Cortex of kidney (tissue), 1 donor: Measurements from ENCODE around the gene GABRR3.

Experiments used
- DNase-seq: peaks from one replicate; lab custom pipeline; 2025; lab: John Stamatoyannopoulos, UW

Gene GABRR3

GRCh38 chr3:97988784-97989568 is 46.1 kb downstream of the GABRR3 start:
- no peak for DNase-seq

DNA sequence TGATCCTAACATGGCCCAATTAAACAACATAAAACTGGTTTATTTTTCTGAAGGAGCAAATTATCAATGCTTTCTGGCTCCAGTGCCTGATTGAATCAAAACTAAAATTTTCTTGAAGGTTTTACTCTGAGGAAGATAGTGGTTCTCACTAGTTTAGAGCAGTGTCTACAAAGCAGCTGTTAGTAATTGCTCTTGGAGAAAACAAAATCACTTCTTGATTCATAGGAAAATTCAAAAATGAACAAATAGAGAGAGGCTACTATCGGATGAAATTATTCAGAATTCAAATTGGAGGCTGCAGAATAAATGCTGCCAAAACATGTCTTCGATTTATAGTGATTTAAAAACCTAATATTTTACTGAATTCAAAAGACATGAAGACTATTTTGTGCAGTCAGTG is 47.8 kb downstream of the GABRR3 start:
- DNase-seq = no peak

GRCh38 chr3:97983933-97984491 is 51.1 kb downstream of the GABRR3 start:
- no peak for DNase-seq

GRCh38 chr3:97981886-97982285 is 53.2 kb downstream of the GABRR3 start:
- no peak for DNase-seq

- DNase-seq = no peak
Observed at GRCh38 chr3:97979610-97980009, 55.5 kb downstream of the GABRR3 start.

DNA sequence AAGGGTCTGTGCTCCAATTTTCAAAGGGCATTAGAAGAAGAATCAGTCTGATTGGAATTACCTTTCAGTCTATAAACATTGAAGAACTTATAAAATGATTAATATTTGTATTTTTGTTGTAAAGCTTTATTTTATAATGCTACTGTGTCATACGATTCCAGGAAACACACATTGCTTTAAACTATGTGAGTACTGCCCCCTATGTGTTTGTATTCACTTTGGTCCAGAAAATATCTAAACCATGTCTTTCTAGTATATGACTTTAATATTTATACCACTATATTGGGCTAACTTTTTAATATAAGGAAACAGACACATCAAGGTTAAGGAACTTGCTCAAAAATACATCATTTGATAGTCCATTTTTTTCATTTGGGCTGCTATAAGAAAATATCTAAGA is 59.6 kb downstream of the GABRR3 start:
- DNase-seq = no peak

DNA sequence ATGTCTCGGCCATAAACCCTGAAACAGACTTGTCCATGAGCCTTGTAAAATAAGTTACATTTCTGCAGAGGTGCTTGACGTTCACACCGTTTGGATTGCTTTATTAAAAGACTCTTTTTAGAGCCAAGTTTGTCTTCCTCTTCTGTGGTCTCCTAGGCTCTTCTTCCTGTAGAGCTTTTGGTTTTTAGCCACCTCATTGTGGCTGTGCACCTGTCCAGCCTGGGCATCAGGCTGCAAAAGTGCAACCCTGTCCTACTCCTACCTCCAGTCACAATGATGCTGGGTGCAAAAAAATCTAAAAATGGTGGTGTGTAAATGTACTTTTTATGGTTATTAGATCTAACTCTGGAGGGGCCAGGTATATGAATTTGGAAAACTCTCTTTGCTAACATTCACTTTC is 60.1 kb downstream of the GABRR3 start:
- DNase-seq = no peak

- no peak for DNase-seq
Observed at GRCh38 chr3:97972976-97973375, 62.1 kb downstream of the GABRR3 start.

- no peak for DNase-seq
Observed at GRCh38 chr3:97971679-97972567, 63.2 kb downstream of the GABRR3 start, which contains the start of gene RIOX2. Gene RIOX2 (minus strand): TSS chr3:97972431. CDS start chr3:97967593, 4,838 bp downstream.

DNA sequence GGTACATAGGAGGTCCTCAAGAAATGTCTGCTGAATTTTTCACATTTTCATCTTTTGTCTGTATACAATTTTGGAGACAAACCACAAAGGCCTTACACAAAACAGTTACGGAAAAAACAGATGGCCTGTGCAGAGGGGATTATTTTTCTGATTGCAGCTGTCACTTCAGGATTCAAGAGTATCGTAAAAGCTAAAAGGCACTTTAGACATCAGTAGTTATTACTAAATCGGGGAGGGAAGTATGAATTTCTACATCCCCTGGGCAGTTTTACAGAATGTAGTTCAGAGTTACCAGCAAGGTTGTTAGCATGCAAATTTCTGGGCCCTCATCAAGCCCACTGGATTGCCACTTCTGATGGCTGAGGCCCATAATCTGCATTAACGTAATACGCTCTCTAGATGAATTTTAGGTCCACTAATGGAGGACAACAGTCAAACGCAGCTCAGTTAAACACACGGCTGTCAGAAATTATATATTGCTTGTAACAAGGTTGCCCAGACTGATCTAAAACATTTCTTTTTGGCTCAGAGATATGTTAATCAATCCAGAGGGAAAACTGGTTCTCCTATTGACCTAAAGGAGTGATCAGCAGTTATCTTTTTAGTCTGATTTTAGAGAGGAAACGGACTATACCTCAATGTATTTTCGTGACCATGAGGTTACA is 64.0 kb downstream of the GABRR3 start:
- no peak for DNase-seq

GRCh38 chr3:97970156-97970555 is 65.0 kb downstream of the GABRR3 start:
- no peak for DNase-seq

DNA sequence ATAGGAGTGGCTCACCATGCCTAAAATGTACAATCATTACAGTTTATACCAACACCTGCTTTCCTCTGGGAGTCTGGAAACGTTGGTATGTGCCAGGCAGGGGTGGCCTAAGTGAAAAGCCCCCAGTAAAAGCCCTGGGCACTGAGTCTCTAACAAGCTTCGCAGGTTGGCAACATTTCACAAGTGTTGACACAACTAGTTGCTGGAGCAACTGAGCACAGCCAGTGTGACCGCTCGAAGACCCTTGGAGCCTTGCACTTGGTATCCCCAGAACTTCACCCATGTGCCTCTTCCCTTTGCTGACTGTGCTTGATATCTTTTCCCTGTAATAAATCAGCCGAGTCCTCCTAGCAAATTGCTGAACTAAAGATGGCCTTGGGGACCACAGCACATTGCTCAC is 65.6 kb downstream of the GABRR3 start:
- DNase-seq = no peak

DNA sequence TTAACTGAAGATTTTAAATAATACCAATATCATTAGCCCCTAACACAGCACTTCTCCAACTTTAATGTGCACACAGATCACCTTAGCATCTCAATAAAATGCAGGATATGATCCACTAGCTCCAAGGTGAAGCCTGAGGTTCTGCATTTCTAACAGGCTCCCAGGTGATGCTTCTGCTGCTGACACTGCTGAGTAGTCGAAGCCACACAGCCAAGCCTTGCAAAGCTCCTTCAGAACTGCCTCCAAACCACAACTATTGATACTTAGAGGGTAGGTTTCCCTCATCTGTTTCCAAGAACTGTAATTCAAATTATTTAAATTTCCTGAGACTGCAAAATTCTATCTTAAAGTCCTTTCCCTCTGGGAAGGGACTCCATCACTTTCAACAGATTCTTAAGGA is 66.7 kb downstream of the GABRR3 start:
- no peak for DNase-seq

DNA sequence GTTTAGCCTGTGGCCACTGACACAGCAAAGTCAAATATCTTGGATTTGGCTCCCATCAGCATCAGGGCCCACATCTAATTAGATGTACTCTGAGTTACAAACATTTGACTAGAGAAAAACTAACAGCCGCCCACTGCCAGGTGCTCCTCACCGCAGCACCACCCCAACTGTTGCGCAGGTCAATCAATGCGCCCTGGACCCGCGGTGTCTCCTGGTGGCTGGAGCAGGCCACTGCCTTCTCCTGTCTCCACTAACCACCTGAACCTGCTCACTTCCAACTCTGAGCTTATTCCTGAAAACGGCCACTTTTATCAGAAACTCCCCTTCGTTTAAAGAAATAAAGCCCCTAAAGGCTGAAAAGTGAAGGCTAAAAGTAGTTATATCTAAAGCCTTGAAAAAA is 67.1 kb downstream of the GABRR3 start:
- no peak for DNase-seq

DNA sequence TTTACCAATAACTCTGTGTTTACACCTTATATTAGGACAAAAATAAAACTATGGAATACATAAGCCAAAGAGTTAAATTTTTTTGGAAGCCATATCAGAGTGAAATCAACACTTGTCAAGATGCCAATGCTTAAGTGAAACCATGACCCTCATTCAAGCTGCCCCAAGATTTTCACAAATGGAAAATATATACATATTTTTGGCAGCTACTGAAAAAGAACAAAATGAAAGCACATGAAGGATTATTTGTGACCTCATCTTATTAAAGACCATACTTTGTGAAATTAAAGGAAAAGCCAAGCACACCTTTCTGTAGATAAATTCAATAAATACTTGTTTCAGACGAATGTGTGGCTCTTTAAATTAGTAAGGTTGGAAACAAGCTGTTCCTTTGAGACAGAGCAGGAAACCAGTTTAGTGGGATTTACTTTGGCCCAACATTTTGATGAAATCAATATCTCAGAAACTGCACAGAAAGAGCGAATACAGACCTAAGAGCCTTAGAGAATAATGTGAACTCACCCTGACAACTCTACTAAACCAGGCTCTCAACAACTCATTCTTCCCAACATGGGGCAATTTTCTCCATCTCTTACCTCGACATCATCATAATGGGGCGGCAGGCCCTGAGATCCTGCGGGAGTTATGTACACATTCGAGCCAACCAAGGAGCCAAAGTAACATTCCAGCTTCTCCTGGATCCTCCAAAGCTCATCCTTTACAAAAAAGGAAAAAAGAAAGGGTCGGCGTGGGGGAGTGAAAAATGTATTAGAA is 73.9 kb downstream of the GABRR3 start:
- DNase-seq = no peak

DNA sequence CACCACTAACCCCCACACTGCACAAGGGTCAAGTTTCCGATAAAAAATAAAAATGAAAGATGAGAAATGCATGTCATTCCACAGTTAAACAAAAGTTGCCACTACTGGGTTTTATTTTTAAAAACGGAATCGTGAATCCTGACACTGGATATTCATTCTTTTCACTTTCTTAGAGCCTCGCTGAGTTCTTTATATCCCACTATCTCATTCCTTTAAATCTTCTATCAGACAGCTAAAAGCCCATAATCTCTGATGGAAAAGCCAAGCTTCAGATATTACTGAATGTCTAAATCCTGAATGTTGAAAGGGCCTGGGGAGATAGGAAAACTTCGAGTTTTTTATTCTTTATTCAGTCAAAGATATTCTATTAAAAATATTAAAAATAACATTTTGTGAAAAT is 74.6 kb downstream of the GABRR3 start:
- DNase-seq = no peak

- no peak for DNase-seq
Observed at GRCh38 chr3:97959872-97960271, 75.2 kb downstream of the GABRR3 start.

- DNase-seq = no peak
Observed at GRCh38 chr3:97958796-97959195, 76.3 kb downstream of the GABRR3 start.

- no peak for DNase-seq
Observed at GRCh38 chr3:97958396-97958795, 76.7 kb downstream of the GABRR3 start.

DNA sequence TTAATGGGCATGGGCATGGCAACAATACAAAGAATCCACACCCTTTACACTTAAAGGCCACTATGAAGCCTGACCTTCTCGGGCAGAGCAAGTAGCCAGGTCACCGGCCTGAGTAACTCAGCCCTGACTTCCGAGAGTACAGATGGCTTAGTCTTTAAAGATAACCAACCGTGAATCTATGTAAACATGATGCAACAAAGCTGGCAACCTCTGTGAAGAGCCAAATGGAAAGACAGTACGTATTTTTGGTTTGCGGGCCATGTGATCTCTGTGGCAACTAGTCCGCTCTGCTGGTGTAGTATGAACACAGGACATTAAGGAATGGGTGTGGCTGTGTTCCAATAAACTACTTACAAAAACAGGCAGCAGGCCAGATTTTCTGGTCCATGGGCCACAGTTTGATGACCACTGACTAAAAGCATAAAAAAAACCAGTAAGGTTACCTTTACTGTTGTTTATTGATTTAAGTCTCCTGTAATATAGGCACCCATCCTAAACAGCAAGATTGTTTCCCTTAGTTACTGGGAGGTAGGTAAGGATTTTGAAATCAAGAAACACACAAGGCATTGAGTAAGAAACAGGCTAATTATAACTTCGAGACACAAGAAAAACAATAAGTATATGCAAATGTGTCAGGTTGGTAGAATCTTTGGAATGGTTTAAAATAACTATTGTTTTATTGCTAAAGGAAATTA is 77.4 kb downstream of the GABRR3 start:
- DNase-seq = no peak

- no peak for DNase-seq
Observed at GRCh38 chr3:97956051-97956450, 79.1 kb downstream of the GABRR3 start.
